Suppressor macrophage treated with lipopolysaccharide for 4 hours (primary cell): ENCODE measurements around the gene ATL1.
A peak's percentile ranks its signal among the peaks of the same experiment; 100 is the strongest.

ENCODE experiments used
- DNase-seq: peaks from one replicate; pipeline ENCODE4 v3.0.0-alpha.2; 2020

Gene ATL1

GRCh38 chr14:50559990-50560930 lies at the start of gene ATL1:
TSS of gene ATL1 (plus strand) at chr14:50560145. CDS start at chr14:50560266, 121 bp downstream.
- DNase-seq, result peak; percentile 69

- no peak for DNase-seq
Observed at GRCh38 chr14:50510157-50510556, 49.8 kb upstream of the ATL1 start.

DNA sequence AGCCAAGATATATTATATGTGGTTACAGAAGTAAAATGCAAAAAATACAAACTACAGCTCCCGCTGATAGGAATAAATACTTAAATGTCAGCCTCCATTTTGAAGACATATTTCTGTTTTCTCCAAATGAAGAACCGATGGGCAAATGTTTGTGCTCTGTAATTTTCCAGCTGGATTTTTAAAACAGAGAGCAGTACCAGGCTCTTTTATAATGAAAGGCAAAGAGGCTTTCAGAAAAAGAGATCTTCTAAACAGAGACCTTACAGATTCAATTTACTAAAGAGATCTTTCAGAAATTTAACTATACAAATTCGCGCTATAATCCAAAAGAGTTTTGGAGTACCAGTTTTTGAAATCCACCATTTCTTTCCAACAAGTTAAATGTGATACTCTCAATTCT lies 47.5 kb upstream of the ATL1 start:
- DNase-seq, result no peak

DNA sequence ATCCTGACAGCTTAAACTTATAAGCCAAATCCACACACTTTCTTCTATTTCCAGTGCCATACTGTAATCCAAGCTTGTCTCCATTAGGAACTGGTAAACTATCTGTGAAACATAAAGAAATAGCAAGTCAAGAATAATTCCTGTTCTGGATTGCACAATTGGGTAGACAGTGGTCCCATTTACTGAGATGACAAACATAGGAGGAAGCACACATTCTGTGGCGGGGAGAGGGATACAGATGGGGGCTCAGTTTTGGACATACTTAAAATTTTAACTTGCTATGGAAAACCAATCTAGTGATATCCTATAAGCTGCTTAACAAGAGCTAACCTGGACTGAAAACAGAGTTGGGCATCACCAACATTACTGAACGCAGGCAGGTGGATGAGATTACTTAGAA lies 43.9 kb upstream of the ATL1 start:
- DNase-seq, result no peak

DNA sequence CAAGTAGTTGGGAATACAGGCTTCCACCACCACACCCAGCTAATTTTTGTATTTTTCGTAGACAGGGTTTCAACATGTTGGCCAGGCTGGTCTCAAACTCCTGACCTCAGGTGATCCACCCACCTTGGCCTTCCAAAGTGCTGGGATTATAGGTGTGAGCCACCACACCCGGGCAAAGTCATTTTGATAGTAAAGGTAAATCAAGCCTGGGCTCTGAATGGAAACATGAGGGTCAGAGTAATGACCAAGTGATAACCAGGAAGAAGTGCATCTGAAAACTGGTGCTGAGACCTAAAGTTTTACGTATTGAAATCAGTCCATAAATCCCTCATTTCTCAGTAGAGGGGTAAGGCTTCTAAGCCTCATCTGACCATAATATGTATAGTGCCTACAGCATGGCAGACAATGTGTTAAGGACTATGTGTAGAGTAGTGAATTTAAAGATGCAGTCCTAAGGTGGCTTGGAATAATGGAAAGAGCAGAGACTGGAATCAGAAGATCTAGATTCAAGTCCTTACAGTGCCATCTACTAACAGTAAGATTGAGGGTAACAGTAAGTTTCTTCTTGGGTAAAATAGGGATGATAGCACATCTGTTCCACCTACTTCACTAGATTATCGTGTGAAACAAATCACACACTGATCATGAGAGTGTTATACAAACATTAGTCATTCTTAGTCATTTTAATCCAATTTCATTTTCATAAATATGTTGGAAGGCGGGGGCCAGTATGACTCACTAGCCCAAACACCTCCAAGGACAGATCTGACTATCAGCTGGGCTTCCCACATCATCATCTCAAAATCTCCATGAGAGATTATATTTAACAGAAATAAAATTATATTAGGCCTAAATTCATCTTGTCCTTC lies 38.8 kb upstream of the ATL1 start:
- peak; percentile 81 for DNase-seq

DNA sequence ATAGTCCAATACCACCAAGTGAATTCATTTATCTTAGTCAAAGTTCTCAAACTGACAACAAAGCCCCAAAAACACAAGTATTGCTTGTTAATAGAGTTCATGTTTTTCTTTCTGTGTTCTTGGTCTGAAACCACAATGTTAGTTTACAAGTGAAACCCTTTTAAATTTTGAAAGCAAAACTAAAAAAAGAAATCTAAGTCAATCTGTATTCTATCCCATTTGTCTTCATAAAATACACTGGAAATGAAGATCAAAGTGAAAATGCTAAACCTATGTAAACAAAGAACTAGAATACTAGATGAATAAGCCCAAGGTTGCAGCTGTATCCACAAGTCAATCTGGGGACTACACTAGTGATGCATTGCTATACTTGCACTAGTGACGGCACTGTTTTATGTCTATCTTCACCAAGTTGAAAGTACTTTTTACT lies 38.0 kb upstream of the ATL1 start:
- DNase-seq, result peak; percentile 35

DNA sequence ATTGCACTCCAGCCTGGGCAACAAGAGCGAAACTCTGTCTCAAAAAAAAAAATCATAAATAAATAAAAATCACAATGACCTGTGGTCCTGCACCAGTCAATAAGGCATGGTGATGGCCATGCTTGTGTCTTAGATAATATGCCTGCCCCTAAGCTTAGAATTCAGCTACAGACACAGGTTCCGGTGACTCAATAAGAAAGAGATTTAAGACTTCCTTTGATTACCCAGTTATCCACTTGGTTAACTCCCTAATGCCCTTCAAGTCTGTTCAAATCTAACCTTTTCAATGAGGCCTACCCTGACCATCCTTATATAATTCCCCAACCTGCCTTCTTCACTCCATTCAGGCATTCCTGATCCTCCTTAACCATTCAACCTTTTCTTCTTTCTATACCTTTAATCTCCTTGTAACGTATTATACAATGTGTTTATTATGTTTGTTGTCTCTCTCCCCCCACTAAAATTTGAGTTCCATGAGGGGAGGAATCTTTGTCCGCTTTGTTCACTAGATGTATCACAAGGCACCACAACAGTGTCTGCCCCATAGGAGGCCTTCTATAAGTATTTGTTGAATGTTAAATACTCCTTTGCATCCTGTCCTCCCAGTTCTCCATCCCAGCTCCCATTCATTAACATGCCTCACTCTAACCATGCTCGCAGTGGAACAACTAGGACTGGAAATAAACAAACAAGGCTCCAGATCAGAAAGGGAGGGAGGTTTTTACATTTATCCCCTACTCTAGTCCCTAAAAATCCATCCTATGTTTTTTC lies 36.5 kb upstream of the ATL1 start:
- DNase-seq, result no peak

DNA sequence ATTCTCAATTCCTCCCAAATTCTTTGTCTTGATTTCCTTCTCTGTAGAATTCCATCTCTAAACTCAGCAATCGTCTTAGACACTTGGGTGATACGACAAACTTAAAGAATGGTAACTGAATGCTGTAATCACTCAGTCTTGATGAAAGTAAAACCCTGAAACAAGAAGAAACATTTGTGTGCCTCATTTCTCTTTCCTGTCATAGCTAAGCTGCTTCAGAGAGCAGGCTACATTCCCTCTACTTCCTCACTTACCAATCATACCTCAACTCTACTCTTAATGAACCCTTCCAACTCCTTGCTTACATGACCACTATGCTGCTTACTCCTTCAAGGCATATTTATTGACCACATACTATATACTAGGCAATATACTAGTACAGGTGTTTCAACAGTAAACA lies 35.9 kb upstream of the ATL1 start:
- DNase-seq, result peak; percentile 66

- peak; percentile 47 for DNase-seq
Observed at GRCh38 chr14:50524731-50525515, 35.0 kb upstream of the ATL1 start.

DNA sequence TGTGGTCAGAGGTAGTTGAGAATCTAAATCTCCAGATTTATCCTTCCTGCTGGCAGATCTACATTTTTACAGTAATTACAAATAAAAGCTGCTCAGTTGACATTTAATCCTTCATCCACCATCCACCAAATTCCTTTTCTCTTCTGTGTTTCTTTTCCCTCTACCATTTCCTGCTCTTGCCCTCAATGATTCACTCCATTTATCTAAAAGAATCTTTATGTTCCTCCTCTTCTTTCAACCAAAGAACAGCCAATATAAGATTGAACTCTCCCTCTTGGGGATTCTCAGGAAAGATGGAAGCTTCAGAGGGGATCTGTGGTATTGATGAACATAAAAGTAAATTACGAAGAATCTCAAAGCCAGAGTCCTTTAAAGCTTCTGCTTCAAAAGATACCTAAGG lies 31.9 kb upstream of the ATL1 start:
- no peak for DNase-seq

DNA sequence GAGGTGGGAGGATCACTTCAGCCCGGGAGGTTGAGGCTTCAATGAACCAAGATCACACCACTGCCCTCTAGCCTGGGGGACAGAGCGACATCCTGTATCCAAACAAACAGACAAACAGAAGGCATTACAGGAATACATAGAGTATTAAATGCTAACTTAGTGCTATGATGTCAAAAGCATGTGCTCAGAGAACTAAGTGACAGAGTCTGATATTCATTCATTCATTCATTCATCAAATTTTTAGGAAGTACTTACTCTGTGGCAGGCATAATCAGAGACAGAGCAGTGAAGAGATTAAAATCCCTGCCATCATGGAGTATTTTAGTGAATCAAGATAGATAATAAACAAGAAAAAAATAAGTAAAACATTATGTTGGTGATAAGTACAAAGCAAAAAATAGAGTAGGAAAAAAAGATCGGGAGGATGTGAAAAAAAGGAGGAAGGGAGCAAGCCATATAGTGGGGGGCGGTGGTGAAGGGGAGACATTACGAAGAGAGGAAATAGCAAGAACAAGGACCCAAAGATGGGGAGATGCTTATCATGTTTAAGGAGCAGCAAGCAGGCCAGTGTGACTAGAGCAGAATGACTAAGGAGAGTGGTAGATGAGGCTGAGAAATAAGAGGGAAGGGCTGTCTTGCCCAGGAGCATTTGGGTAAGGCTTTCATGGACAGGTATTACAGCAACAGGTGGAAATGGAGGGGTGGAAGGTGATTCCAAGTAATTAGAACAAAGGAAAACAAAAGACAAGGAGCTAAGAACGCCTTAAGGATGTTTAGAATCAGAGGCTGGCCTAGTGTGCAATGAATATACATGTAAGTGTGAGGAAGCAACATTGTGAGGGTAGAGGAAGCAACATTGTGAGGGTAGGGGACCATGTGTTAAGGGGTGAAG lies 30.4 kb upstream of the ATL1 start:
- peak; percentile 16 for DNase-seq

DNA sequence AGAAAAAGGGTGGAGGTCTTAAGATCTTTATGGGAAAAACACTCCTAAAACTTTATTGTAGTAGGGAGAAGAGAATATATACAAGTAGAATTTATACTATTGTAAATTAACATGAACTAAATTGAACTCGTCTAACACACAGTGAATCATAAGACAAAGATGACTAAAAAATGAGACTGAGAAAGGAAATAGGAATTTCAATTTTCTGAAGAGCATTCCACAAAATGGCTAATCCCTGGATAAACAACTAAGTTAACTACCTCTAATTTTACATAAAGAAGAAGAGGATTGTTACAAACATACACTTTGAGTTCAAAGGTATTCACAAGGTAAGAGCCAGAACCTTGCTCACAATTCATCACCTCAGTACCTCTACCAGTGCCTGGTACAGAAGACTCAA lies 29.6 kb upstream of the ATL1 start:
- DNase-seq, result no peak

GRCh38 chr14:50530794-50531365 lies 29.1 kb upstream of the ATL1 start:
- DNase-seq, result no peak

- peak; percentile 49 for DNase-seq
Observed at GRCh38 chr14:50531595-50532501, 28.1 kb upstream of the ATL1 start.

DNA sequence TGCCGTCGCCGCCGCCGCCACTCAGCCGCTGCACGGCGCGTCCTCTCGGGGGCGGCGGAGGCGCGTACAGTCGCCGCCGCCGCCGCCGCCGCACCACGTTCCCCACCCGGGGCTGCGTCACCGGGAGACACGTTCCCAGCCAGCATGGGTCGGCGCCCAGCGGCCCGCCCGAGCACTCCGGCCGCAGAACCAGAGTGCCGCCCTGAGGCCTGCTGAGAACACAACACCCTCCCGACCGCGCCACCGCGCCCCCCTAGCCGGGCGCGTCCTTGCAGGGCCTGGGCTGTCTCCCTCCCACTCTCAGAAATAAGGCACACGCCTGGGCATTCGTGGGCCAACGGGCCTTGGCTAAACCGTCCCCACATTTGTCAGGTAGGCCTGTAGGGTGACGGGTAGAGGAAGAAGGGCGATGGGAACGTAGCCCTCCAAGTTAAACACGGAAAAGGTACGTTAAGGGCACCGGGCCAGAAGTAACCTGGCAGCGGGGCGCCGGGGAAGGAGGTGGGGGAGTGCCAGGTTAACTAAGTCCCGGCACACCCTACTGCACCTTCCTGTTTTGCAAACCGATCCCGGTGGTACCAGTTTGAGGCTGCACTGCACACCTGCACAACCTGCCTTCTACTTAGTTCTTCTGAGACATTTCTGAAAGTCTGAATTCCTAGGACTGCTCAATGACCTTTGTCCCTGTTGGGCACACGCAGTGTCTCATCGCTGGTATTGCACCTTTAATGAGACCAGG lies 27.3 kb upstream of the ATL1 start, which contains the start of gene MAP4K5:
MAP4K5 (minus strand) TSS at position 68 of the 739 bp plus-strand sequence. CDS start 520 bp downstream, outside the sequence.
- peak; percentile 94 for DNase-seq

DNA sequence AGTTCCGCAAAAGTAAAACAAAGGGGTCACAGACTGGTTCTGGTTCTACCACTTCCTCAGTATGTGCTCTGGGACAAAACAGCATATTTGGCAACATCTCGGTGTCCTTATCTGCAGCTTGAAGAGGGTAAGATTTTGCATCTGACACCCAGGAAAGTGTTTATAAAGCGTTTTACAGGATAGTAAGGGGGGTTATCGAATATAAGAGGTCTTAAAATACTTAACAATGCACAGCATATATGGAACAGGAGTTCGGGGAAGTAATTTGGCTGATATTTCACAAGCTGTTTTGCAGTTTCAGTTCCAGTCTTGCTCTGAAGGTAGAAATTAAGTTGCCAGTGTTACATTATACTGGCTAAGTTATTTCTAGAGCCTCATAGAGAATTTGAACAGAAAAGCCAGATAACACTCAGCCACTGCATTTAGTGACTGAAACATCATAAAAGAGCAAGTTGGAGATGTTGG lies 26.7 kb upstream of the ATL1 start:
- peak; percentile 59 for DNase-seq

GRCh38 chr14:50533806-50534205 lies 26.1 kb upstream of the ATL1 start:
- DNase-seq, result no peak

DNA sequence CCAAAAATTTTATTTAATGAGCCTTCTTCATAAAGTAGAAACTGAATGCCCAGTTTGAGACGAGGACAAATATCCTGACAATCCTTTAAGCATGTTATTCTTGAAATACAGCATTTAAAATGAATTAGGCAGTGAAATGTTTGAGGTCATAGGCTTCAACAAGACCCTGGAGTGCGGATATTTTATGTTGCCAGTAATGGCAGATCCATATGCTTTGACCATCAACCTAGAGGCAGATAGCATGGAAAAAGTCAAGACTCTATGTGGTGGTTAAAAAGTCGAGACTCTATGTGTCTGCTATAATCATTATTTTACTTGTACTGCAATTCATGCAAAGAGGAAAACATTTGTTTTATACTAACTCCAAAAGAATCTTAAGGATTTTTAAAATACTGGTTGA lies 25.5 kb upstream of the ATL1 start:
- no peak for DNase-seq
